GM19324 (cell line): ENCODE results near the gene P2RY14.

Experiments
- ATAC-seq: cut with Tn5 transposase; IDR thresholded peaks from one replicate; pipeline ENCODE4 v1.9.1; 2021; ENCODE audit warnings: mild to moderate bottlenecking, moderate library complexity; ENCODE audit not compliant: unreplicated experiment, low FRiP score

Gene P2RY14

GRCh38 chr3:151219056-151219455, 59.3 kb downstream of the P2RY14 start:
- no peak for ATAC-seq

- no peak for ATAC-seq
These were observed 60.2 kb downstream of the P2RY14 start for GRCh38 chr3:151218136-151218535.

- ATAC-seq, result no peak
These were observed 61.4 kb downstream of the P2RY14 start for GRCh38 chr3:151216641-151217607.

GRCh38 chr3:151214459-151214858, 63.9 kb downstream of the P2RY14 start:
- no peak for ATAC-seq

GRCh38 chr3:151213881-151214280, 64.5 kb downstream of the P2RY14 start:
- no peak for ATAC-seq

GRCh38 chr3:151213151-151213550, 65.2 kb downstream of the P2RY14 start:
- ATAC-seq, result no peak

- no peak for ATAC-seq
These were observed 67.5 kb downstream of the P2RY14 start for GRCh38 chr3:151210676-151211381.

- no peak for ATAC-seq
These were observed 68.7 kb downstream of the P2RY14 start for GRCh38 chr3:151209654-151210053.

GRCh38 chr3:151206201-151206600, 72.1 kb downstream of the P2RY14 start:
- ATAC-seq, result no peak

- ATAC-seq, result no peak
These were observed 72.9 kb downstream of the P2RY14 start for GRCh38 chr3:151205482-151205881.

- ATAC-seq, result no peak
These were observed 73.6 kb downstream of the P2RY14 start for GRCh38 chr3:151204530-151205402.

- ATAC-seq, result no peak
These were observed 75.3 kb downstream of the P2RY14 start, which contains the start of gene GPR171 for GRCh38 chr3:151203051-151203420. TSS of gene GPR171 (minus strand) at chr3:151203216. CDS start at chr3:151199386, 3,830 bp downstream.

- ATAC-seq, result no peak
These were observed 77.2 kb downstream of the P2RY14 start for GRCh38 chr3:151201051-151201730.

- ATAC-seq, result no peak
These were observed 77.8 kb downstream of the P2RY14 start for GRCh38 chr3:151200586-151200985.

- ATAC-seq, result no peak
These were observed 78.5 kb downstream of the P2RY14 start for GRCh38 chr3:151199554-151200438.

GRCh38 chr3:151198849-151199248, 79.5 kb downstream of the P2RY14 start:
- ATAC-seq, result no peak

GRCh38 chr3:151197981-151198767, 80.2 kb downstream of the P2RY14 start:
- no peak for ATAC-seq

GRCh38 chr3:151197228-151197627, 81.1 kb downstream of the P2RY14 start:
- ATAC-seq, result no peak
